Brain microvascular endothelial cell (primary cell): ENCODE results near the gene P2RY12.

Experiments
- DNase-seq: peaks from one replicate; pipeline ENCODE4 v3.0.0-alpha.2; 2020
- H3K27ac ChIP-seq: fragments of 250-450 bp; sonication (Bioruptor Pico); 2 replicates; pipeline ENCODE4 v1.5.1; 2020; ENCODE audit warnings: mild to moderate bottlenecking, moderate library complexity
- H3K27me3 ChIP-seq: fragments of 250-450 bp; sonication (Bioruptor Pico); replicated peaks from 2 replicates; pipeline ENCODE4 v1.5.1; 2020; ENCODE audit warnings: mild to moderate bottlenecking
- H3K36me3 ChIP-seq: fragments of 250-450 bp; sonication (Bioruptor Pico); replicated peaks from 2 replicates; pipeline ENCODE4 v1.5.1; 2020; ENCODE audit warnings: mild to moderate bottlenecking
- H3K4me3 ChIP-seq: 2 replicates; pipeline ENCODE4 v1.5.1; 2011; ENCODE audit warnings: low read depth, mild to moderate bottlenecking, control low read depth, low read length, moderate library complexity
- in situ Hi-C: cut with HindIII; loops from 2 replicates; pipeline ENCODE4 v1.10.0; 2017; ENCODE audit warnings: low sequenced_read_pairs, low pct_ligation_motif_present
- TF ChIP-seq, protein P1 (sequence below): IDR thresholded peaks from 2 replicates; pipeline ENCODE4 v1.5.1; 2011; ENCODE audit warnings: low read depth, mild to moderate bottlenecking, moderate library complexity, low read length, control low read depth, inconsistent platforms; ENCODE audit errors: missing control alignments

The P2RY12 gene

DNA sequence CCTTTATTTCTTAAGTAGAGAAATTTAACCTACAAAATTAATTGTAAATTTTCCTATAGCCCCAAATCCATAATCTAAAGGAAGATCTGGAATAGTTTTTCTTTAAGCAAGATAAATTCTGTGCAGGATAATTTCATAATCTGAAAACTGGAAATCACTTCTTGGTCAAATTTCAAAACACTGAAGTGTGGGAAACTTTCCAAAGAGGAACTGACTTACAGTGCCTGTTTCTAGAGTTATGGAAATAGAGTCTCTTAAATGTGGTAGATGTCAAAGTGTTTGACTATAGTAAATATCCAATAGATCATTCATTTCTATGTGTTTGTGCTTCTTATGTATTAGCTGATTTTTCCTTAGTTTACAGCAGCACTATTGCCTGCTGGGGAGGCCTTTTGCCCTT lies 53.7 kb downstream of the P2RY12 start:
- Histone ChIP-seq H3K4me3 (no peak overlapping the region), H3K27ac (no peak overlapping the region), H3K36me3 (no peaks in the 10 kb centered on the region), H3K27me3 (no peaks in the 10 kb centered on the region)
- TF ChIP-seq, protein P1, sequence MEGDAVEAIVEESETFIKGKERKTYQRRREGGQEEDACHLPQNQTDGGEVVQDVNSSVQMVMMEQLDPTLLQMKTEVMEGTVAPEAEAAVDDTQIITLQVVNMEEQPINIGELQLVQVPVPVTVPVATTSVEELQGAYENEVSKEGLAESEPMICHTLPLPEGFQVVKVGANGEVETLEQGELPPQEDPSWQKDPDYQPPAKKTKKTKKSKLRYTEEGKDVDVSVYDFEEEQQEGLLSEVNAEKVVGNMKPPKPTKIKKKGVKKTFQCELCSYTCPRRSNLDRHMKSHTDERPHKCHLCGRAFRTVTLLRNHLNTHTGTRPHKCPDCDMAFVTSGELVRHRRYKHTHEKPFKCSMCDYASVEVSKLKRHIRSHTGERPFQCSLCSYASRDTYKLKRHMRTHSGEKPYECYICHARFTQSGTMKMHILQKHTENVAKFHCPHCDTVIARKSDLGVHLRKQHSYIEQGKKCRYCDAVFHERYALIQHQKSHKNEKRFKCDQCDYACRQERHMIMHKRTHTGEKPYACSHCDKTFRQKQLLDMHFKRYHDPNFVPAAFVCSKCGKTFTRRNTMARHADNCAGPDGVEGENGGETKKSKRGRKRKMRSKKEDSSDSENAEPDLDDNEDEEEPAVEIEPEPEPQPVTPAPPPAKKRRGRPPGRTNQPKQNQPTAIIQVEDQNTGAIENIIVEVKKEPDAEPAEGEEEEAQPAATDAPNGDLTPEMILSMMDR, result no peak
- in situ Hi-C loops, result no loop called here
- DNase-seq, result no peak

DNA sequence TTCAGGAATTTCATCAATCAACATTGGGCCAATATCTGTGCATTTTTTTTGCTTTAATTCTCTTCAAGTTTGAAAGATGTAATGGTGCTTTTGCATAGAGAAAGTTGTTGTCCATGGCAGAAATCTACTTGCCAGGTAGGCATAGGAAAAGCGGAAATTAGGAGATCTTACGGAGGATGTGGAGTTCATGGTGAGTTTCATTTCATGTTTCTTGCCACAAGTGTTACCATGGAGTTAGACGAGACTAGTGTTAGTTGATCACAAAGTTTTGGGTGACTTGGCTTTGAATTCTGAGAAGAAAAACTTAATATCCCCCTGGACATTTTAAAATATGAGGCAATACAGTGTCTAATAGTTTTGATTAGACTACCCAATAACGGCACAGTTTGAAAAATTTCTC lies 54.2 kb downstream of the P2RY12 start:
- Histone ChIP-seq H3K27me3 (no peaks in the 10 kb centered on the region), H3K27ac (no peak overlapping the region), H3K4me3 (no peak overlapping the region), H3K36me3 (no peaks in the 10 kb centered on the region)
- TF ChIP-seq, protein P1, result no peak
- in situ Hi-C loops, result no loop called here
- no peak for DNase-seq

DNA sequence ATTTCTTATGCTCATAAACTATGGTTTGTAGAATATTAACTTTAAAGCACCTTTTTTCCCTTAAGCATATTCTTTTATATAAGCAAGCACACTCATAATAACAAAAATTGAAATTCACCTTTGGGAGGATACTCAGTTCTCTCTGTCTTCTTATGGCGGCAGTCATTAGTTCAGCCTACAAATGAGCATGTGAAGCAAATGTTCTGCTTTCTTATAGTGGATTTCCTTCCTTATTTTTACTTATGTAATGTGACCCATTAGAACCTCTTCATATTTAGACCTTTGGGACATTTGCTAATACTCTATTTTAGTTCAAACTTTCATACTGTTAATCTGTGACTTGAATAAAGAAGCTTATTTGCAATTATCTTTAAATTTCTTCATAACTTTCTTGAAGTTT lies 55.2 kb downstream of the P2RY12 start, which contains the start of gene P2RY13:
P2RY13 (minus strand) TSS at position 187 of the 400 bp plus-strand sequence; CDS start at position 166, 21 bp downstream.
- TF ChIP-seq, protein P1, result no peak
- no peak within 1 kb of the TSS for H3K4me3 ChIP-seq
- no peak for DNase-seq
- no peaks in the 10 kb centered on the region for H3K27me3 ChIP-seq
- H3K36me3 ChIP-seq, result no peaks in the 10 kb centered on the region
- in situ Hi-C loops, result no loop called here
- no peak within 1 kb of the TSS for H3K27ac ChIP-seq

DNA sequence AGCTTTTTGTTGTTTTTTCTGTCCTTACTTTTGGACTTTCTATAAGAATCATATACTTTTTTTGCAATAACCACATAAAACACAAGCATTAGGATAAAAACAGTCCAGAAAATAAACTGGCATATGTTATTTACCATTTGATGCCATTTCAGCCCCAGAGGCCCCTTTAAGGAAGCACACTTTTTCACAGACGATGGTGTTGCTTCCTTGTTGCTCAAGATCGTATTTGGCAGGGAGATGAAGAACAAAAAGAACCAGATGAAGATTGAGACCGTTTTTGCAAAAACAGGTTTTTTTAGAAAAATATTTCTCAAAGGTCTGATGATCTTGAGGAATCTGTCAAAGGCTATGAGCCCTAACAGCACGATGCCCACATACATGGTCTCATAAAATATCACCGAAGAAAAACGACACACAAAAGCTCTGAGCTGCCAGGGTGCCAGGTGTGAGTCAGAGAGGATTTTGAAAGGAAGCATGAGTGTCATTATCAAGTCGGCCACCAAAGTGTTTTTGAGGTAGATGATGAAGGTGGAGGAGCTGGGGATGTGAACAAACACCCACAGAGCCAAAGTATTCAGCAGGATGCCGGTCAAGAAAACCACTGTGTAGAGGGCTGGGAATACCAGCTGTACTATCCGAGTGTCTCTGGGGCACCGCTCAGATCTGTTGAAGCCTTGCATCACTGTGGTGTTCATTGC lies 56.1 kb downstream of the P2RY12 start:
- Histone ChIP-seq H3K4me3 (no peak overlapping the region), H3K36me3 (no peaks in the 10 kb centered on the region), H3K27ac (no peak overlapping the region), H3K27me3 (no peaks in the 10 kb centered on the region)
- in situ Hi-C loops, result no loop called here
- TF ChIP-seq, protein P1, result no peak
- no peak for DNase-seq

DNA sequence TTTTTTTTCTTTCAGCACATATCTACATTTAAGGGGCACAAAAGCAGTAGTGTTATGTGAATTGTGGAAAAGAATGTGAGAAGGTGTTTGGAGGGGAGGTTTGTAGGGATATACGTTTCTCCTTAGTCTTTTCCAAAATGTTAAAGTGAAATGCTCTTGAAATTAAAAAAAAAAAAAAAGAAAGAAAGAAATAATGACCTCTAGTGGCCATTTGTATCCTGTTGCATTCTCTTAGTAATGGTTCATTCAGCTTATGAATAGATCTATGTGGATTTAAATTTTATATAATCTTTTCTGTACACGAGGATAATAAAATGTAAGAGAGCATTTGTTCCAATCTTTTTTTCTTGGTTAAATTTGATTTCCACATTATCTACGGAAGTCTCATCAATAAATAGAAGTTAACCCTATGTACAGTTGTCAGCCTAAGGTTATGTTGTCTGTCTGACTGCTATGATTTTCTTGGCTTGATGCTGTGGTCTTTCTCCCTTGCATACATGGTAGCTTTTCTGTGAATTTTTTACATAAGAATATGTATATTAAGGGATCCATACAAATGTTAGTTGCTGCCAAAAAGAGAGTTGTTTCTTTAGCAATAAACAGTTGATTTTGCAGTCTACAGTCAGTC lies 56.9 kb downstream of the P2RY12 start:
- DNase-seq, result no peak
- H3K36me3 ChIP-seq, result no peaks in the 10 kb centered on the region
- H3K27ac ChIP-seq, result no peak overlapping the region
- no peak overlapping the region for H3K4me3 ChIP-seq
- in situ Hi-C loops, result no loop called here
- TF ChIP-seq, protein P1, result no peak
- H3K27me3 ChIP-seq, result no peaks in the 10 kb centered on the region
